HUES64 (cell line): ENCODE results near the gene MED12L.

Source experiments
- H3K27ac ChIP-seq: 2 replicates; pipeline ENCODE4 v1.7.0; 2013; ENCODE audit warnings: low read depth, low read length, inconsistent platforms
- H3K27me3 ChIP-seq: 2 replicates; pipeline ENCODE4 v1.6.1; 2013; ENCODE audit warnings: mild to moderate bottlenecking, low read length; ENCODE audit not compliant: insufficient read depth
- H3K36me3 ChIP-seq: 2 replicates; pipeline ENCODE4 v1.6.1; 2013; ENCODE audit warnings: mild to moderate bottlenecking, low read length; ENCODE audit not compliant: insufficient read depth
- H3K4me1 ChIP-seq: 2 replicates; pipeline ENCODE4 v1.6.1; 2013; ENCODE audit warnings: mild to moderate bottlenecking, low read length, moderate library complexity; ENCODE audit not compliant: insufficient read depth
- H3K4me3 ChIP-seq: 2 replicates; pipeline ENCODE4 v1.5.1; 2013; ENCODE audit warnings: mild to moderate bottlenecking, low read length, moderate library complexity
- H3K9ac ChIP-seq: 2 replicates; pipeline ENCODE4 v1.6.1; 2013; ENCODE audit warnings: mild to moderate bottlenecking, low read depth, low read length
- H3K9me3 ChIP-seq: 2 replicates; pipeline ENCODE4 v1.6.1; 2013; ENCODE audit warnings: low read depth, low read length; ENCODE audit not compliant: insufficient read depth
- WGBS: fragments of 150-250, 120-280 bp; methylation state at CpG from one replicate; pipeline ENCODE4 v1.1.7; 2013; ENCODE audit warnings: missing lambda C conversion rate; 5-methylcytosine and 5-hydroxymethylcytosine counted together

Gene MED12L

GRCh38 chr3:151314137-151314536, 228.7 kb downstream of the MED12L start:
- H3K4me1 ChIP-seq = peaks cover 55% of the 10 kb centered on the region
- no peak overlapping the region for H3K9ac ChIP-seq
- H3K36me3 ChIP-seq = no peaks in the 10 kb centered on the region
- no peaks in the 10 kb centered on the region for H3K27me3 ChIP-seq
- H3K9me3 ChIP-seq = no peaks in the 10 kb centered on the region
- H3K27ac ChIP-seq = no peak overlapping the region
- H3K4me3 ChIP-seq = no peak overlapping the region
- WGBS = 100% methylated on average over 1 of the region's 2 CpGs

DNA sequence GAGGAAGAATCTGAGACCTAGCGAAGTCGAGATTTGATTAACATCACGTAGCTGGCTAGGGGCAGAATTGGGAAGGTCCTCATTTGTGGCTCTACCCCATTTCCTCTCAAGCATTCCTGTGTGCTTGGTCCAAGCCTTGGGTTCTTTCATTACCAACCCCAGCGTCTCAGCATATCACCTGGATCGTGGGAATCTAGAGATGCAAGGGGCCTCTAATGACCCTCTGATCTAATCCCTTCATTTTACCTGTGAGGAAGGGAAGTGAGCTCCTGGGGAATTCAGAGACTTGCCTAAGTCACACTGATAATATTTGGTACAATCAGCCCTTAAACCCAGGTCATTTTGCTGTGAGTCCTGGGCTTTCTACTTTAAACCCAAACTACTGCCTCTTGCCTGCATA, 229.1 kb downstream of the MED12L start:
- WGBS = 95% methylated on average over 5 of the region's 5 CpGs
- Histone ChIP-seq H3K36me3 (no peaks in the 10 kb centered on the region), H3K4me1 (peaks cover 55% of the 10 kb centered on the region), H3K9me3 (no peaks in the 10 kb centered on the region), H3K4me3 (no peak overlapping the region), H3K27me3 (no peaks in the 10 kb centered on the region), H3K9ac (no peak overlapping the region), H3K27ac (peak overlapping the region; percentile 53; the same call in 1 of the 2 replicates)

- peak overlapping the region; percentile 53; the same call in 1 of the 2 replicates for H3K27ac ChIP-seq
- H3K9ac ChIP-seq = no peak overlapping the region; the same call in 1 of the 2 replicates
Measured at GRCh38 chr3:151315136-151315535, 229.7 kb downstream of the MED12L start.

DNA sequence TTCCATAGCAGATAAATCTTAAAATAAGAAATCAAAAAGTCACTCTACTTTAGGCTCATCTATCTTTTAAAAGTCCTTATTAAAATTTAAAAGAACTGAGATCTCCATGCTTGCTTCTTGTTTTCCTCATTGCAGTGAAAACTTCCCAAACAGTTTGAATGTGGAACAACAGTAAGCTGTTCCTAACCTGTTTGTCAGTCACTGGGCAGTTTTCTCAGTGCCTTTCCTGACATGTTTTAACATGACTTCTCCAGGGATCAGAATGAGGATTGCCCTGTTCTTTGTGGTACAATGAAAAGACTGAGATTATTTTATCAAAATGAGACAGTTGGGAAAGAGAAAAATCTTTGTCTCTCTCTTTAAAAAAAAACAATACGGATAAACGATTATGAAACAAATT, 230.4 kb downstream of the MED12L start:
- Histone ChIP-seq H3K27me3 (no peaks in the 10 kb centered on the region), H3K9ac (no peak overlapping the region), H3K9me3 (no peaks in the 10 kb centered on the region), H3K27ac (0 out of 2 replicates have a peak overlapping the region, but pooled peaks have one; percentile 44), H3K36me3 (no peaks in the 10 kb centered on the region), H3K4me3 (no peak overlapping the region; the same call in 1 of the 2 replicates), H3K4me1 (peaks cover 55% of the 10 kb centered on the region)
- 100% methylated on average over 2 of the region's 2 CpGs for WGBS

More at GRCh38 chr3:151315136-151315535, 229.7 kb downstream of the MED12L start:
- Histone ChIP-seq H3K4me1 (peaks cover 55% of the 10 kb centered on the region), H3K36me3 (no peaks in the 10 kb centered on the region), H3K27me3 (no peaks in the 10 kb centered on the region), H3K4me3 (no peak overlapping the region), H3K9me3 (no peaks in the 10 kb centered on the region)
- WGBS = 84% methylated on average over 2 of the region's 2 CpGs

- 78% methylated on average over 6 of the region's 7 CpGs for WGBS
- H3K9ac ChIP-seq = no peak within 1 kb of the TSS
- no peaks in the 10 kb centered on the region for H3K27me3 ChIP-seq
- H3K4me1 ChIP-seq = peaks cover 55% of the 10 kb centered on the region
- H3K9me3 ChIP-seq = no peaks in the 10 kb centered on the region
- H3K4me3 ChIP-seq = no peak within 1 kb of the TSS; the same call in 1 of the 2 replicates
- H3K36me3 ChIP-seq = no peaks in the 10 kb centered on the region
- H3K27ac ChIP-seq = peak within 1 kb of the TSS; percentile 44
Measured at GRCh38 chr3:151316267-151316991, 231.0 kb downstream of the MED12L start, which contains the start of gene GPR87. GPR87 (minus strand) TSS chr3:151316820; CDS start chr3:151300100, 16,720 bp downstream.

DNA sequence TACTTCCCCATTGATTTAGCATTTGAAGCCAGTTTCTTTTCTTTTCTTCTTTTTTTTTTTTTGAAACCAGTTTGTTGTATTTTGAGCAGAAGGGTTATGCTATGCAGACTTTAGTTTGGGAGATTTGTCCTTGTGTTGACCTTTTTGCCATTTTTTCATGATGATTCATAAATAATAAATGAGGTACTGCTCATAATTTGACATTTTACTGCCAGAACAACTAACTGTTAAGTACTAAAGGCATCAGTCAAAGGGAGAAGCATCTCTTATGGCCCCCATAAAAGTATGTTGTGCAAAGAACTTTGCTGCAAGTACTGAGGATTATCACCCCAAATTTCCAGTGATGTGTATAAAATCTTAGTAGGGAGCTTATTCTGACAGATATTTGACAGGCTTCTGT, 232.8 kb downstream of the MED12L start:
- Histone ChIP-seq H3K9me3 (no peaks in the 10 kb centered on the region), H3K4me1 (peaks cover 47% of the 10 kb centered on the region), H3K4me3 (no peak overlapping the region), H3K9ac (no peak overlapping the region), H3K36me3 (no peaks in the 10 kb centered on the region), H3K27me3 (no peaks in the 10 kb centered on the region), H3K27ac (no peak overlapping the region)

DNA sequence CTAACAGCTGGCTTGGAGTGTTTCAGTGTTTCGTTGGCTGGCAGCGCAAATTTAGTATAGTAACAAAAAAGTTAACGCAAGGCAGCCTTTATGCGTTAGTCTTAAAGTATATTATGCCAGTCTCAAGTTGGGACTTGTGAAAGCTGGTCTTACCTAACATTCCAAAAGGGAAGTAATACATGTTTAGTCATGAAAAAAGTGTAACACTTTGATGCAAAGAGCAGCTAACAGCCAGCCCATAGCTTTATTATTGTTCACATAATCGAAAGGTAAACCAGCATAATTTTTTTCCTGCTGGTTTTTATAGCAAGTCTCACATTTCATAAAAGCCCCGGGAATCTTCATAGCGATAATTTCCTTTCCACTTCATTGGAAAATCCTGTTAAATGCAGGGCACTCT, 233.5 kb downstream of the MED12L start:
- Histone ChIP-seq H3K27me3 (no peaks in the 10 kb centered on the region), H3K36me3 (no peaks in the 10 kb centered on the region), H3K27ac (no peak overlapping the region), H3K4me1 (peaks cover 47% of the 10 kb centered on the region), H3K4me3 (no peak overlapping the region), H3K9ac (no peak overlapping the region), H3K9me3 (no peaks in the 10 kb centered on the region)
- 96% methylated on average over 7 of the region's 7 CpGs for WGBS

DNA sequence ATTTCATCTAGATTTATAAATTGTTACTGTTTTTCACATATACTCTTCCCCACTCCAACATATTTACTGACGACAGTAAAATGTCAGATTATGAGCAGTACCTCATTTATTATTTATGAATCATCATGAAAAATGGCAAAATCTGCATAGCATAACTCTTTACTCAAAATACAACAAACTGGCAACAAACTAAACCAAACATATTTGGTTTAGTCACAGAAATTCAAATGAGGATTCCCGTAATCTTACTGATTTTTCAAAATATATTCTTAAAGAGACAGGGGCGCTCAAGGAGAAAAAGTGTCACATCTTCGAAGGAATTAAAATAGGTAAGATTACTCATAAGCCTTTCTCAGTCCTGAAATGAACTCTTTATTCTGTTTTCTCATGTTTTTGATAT, 234.2 kb downstream of the MED12L start:
- Histone ChIP-seq H3K9me3 (no peaks in the 10 kb centered on the region), H3K27me3 (no peaks in the 10 kb centered on the region), H3K36me3 (no peaks in the 10 kb centered on the region), H3K4me1 (peaks cover 42% of the 10 kb centered on the region), H3K4me3 (no peak overlapping the region), H3K9ac (no peak overlapping the region), H3K27ac (no peak overlapping the region)
- WGBS = 84% methylated on average over 4 of the region's 4 CpGs

DNA sequence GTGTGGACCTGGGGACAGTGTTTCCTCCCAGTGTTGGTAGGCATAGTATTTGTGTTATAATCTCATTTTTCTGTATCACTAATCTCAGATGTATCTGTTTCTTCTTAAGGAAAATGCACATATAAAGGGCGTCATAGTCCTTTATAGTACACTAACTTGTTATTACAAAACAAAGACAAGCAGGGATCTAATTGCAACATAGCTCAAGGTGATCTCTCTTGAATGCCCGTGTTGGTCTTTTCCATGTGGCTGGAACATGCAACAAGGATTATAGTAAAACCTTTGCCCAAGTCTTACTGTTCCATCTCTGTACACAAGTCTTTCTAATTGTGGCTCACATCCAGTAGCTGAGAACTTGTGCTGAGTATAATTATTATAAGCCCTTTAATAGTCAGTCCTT, 234.7 kb downstream of the MED12L start:
- Histone ChIP-seq H3K4me3 (no peak overlapping the region), H3K9me3 (no peaks in the 10 kb centered on the region), H3K27ac (no peak overlapping the region), H3K9ac (no peak overlapping the region), H3K27me3 (no peaks in the 10 kb centered on the region), H3K4me1 (peaks cover 37% of the 10 kb centered on the region), H3K36me3 (no peaks in the 10 kb centered on the region)
- 97% methylated on average over 2 of the region's 2 CpGs for WGBS

GRCh38 chr3:151321526-151321925, 236.1 kb downstream of the MED12L start:
- no peaks in the 10 kb centered on the region for H3K36me3 ChIP-seq
- no peak overlapping the region for H3K4me3 ChIP-seq
- no peak overlapping the region for H3K27ac ChIP-seq
- no peaks in the 10 kb centered on the region for H3K27me3 ChIP-seq
- no peaks in the 10 kb centered on the region for H3K9me3 ChIP-seq
- no peak overlapping the region for H3K9ac ChIP-seq
- WGBS = no CpG with 5 or more reads among the region's 1 CpG
- H3K4me1 ChIP-seq = peaks cover 23% of the 10 kb centered on the region

- Histone ChIP-seq H3K27ac (no peak overlapping the region), H3K27me3 (no peaks in the 10 kb centered on the region), H3K4me1 (peaks cover 16% of the 10 kb centered on the region), H3K9ac (no peak overlapping the region), H3K9me3 (no peaks in the 10 kb centered on the region), H3K36me3 (no peaks in the 10 kb centered on the region), H3K4me3 (no peak overlapping the region)
- WGBS = no CpG with 5 or more reads among the region's 1 CpG
Measured at GRCh38 chr3:151322511-151322910, 237.0 kb downstream of the MED12L start.
